PC-3 (cell line): ENCODE data around the gene BRIP1. TPM values are rescaled to one million over a fixed set of nuclear protein-coding genes. Genes with fewer than 3 reads are reported as not detected.

Source experiments
- ATAC-seq: fragments of 200-7000 bp; cut with Tn5 transposase; 2 replicates; pipeline ENCODE4 v1.9.1; 2020; ENCODE audit warnings: mild to moderate bottlenecking, moderate library complexity
- BruUV-seq: library from RNA; stranded (reverse); fragments of 400-500 nt; replicated peaks from 2 replicates; lab custom pipeline; 2021; lab: Mats Ljungman, UMichigan
- CTCF ChIA-PET: fragments of 300-600 bp; sonication (Branson Sonifier 250); formaldehyde crosslinking; loops from one replicate; lab custom pipeline; 2022; ENCODE audit warnings: antibody characterized with exemption; lab: Charles Lee
- POLR2A ChIA-PET: fragments of 300-600 bp; sonication (Branson Sonifier 250); formaldehyde crosslinking; loops from one replicate; lab custom pipeline; 2022; ENCODE audit warnings: antibody characterized with exemption; ENCODE audit not compliant: unreplicated experiment; lab: Charles Lee
- DNase-seq: peaks from one replicate; pipeline ENCODE4 v3.0.0-alpha.2; 2015
- H2AFZ ChIP-seq: fragments of 300-600 bp; sonication (generic); 2 replicates; pipeline ENCODE4 v1.6.0; 2016; ENCODE audit warnings: antibody characterized with exemption, low read length
- H3F3A ChIP-seq: fragments of 300-600 bp; sonication (generic); one replicate; pipeline ENCODE4 v1.6.0; 2017; ENCODE audit warnings: antibody characterized with exemption, low read length, control low read depth, mild to moderate bottlenecking; ENCODE audit not compliant: unreplicated experiment
- H3K27ac ChIP-seq: fragments of 300-600 bp; sonication (generic); 2 replicates; pipeline ENCODE4 v1.5.1; 2016; ENCODE audit warnings: mild to moderate bottlenecking, low read length
- H3K27me3 ChIP-seq: fragments of 300-600 bp; sonication (generic); 2 replicates; pipeline ENCODE4 v1.6.1; 2016; ENCODE audit warnings: low read length, mixed read lengths
- H3K36me3 ChIP-seq: fragments of 300-600 bp; sonication (generic); 2 replicates; pipeline ENCODE4 v1.6.1; 2016; ENCODE audit warnings: low read depth, mixed run types, low read length, mixed read lengths
- H3K4me1 ChIP-seq: fragments of 300-600 bp; sonication (generic); 2 replicates; pipeline ENCODE4 v1.5.1; 2016; ENCODE audit warnings: low read length; ENCODE audit not compliant: insufficient read depth
- H3K4me2 ChIP-seq: fragments of 300-600 bp; sonication (generic); 2 replicates; pipeline ENCODE4 v1.6.0; 2016; ENCODE audit warnings: low read length
- H3K4me3 ChIP-seq: fragments of 300-600 bp; sonication (generic); 2 replicates; pipeline ENCODE4 v1.5.1; 2016; ENCODE audit warnings: mild to moderate bottlenecking, low read length, mixed read lengths
- H3K79me2 ChIP-seq: fragments of 300-600 bp; sonication (generic); 2 replicates; pipeline ENCODE4 v1.6.1; 2017; ENCODE audit warnings: low read length, mixed read lengths
- H3K9ac ChIP-seq: fragments of 300-600 bp; sonication (generic); 2 replicates; pipeline ENCODE4 v1.6.0; 2016; ENCODE audit warnings: mild to moderate bottlenecking, low read length
- H3K9me2 ChIP-seq: fragments of 300-600 bp; sonication (generic); replicated peaks from 2 replicates; pipeline ENCODE4 v1.6.1; 2016; ENCODE audit warnings: mixed run types, low read length, mixed read lengths
- H3K9me3 ChIP-seq: fragments of 300-600 bp; sonication (generic); 2 replicates; pipeline ENCODE4 v1.6.1; 2016; ENCODE audit warnings: low read length, mixed read lengths
- H4K20me1 ChIP-seq: fragments of 300-600 bp; sonication (generic); 2 replicates; pipeline ENCODE4 v1.6.1; 2016; ENCODE audit warnings: low read length, mixed read lengths
- EZH2 ChIP-seq: fragments of 300-600 bp; sonication (generic); IDR thresholded peaks from one replicate; pipeline ENCODE4 v1.6.1; 2017; ENCODE audit warnings: antibody characterized with exemption, mild to moderate bottlenecking, low read length; ENCODE audit not compliant: unreplicated experiment
- EZH2phosphoT487 ChIP-seq: fragments of 300-600 bp; sonication (generic); IDR thresholded peaks from 2 replicates; pipeline ENCODE4 v1.6.1; 2018; ENCODE audit warnings: mild to moderate bottlenecking, antibody characterized with exemption, low read length, borderline replicate concordance
- intact Hi-C: fragments of 100-400 bp; cut with micrococcal nuclease; formaldehyde crosslinking; loops from 2 replicates; pipeline ENCODE4 v1.9.0; 2023
- total RNA-seq: library from RNA; depleted of rRNA; stranded (reverse); fragments of >200 nt; gene quantifications from 2 replicates; pipeline ENCODE4 v1.2.3, GENCODE V29; 2014
- TF ChIP-seq, protein P1 (sequence below): fragments of 300-600 bp; sonication (generic); conservative IDR thresholded peaks from 2 replicates; pipeline ENCODE4 v1.5.1; 2017; ENCODE audit warnings: antibody characterized with exemption, low read depth, mild to moderate bottlenecking, low read length

The BRIP1 gene
- total RNA-seq, 1 experiment from 2014 or later = 21.1 TPM

DNA sequence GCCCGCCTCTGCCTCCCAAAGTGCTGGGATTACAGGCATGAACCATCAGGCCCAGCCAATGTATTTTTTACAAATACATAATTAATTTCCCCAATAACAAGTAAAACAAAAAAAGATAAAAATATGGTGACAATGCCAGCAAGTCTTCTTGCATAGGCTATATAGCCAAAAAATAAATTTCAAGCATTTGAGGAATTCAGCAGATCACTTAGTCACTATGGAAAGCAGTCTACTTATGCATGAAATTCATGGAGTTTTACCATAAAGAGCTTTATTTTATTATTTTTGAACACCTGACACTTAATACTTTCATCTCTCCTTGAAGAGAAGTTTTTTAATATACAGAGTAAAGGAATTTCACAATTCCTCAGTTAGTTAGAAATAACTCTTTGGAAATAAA lies 56.4 kb downstream of the BRIP1 start:
- Histone ChIP-seq H3K79me2 (no peaks in the 10 kb centered on the region), H3K27ac (no peak overlapping the region), H3K9me2 (no peaks in the 10 kb centered on the region), H2AFZ (no peak overlapping the region), H4K20me1 (no peaks in the 10 kb centered on the region), H3K27me3 (no peaks in the 10 kb centered on the region), H3K4me3 (no peak overlapping the region), H3K9me3 (no peaks in the 10 kb centered on the region), H3K4me2 (no peak overlapping the region), H3K9ac (no peak overlapping the region), H3K4me1 (peaks cover 29% of the 10 kb centered on the region), H3K36me3 (peaks cover 15% of the 10 kb centered on the region; the same call in 1 of the 2 replicates), H3F3A (no peaks in the 10 kb centered on the region)
- POLR2A ChIA-PET = no interaction called here
- no peak for ATAC-seq
- intact Hi-C loops = no loop called here
- CTCF ChIA-PET = no interaction called here
- BruUV-seq = no TSS peak
- DNase-seq = no peak
- TF ChIP-seq, protein P1, sequence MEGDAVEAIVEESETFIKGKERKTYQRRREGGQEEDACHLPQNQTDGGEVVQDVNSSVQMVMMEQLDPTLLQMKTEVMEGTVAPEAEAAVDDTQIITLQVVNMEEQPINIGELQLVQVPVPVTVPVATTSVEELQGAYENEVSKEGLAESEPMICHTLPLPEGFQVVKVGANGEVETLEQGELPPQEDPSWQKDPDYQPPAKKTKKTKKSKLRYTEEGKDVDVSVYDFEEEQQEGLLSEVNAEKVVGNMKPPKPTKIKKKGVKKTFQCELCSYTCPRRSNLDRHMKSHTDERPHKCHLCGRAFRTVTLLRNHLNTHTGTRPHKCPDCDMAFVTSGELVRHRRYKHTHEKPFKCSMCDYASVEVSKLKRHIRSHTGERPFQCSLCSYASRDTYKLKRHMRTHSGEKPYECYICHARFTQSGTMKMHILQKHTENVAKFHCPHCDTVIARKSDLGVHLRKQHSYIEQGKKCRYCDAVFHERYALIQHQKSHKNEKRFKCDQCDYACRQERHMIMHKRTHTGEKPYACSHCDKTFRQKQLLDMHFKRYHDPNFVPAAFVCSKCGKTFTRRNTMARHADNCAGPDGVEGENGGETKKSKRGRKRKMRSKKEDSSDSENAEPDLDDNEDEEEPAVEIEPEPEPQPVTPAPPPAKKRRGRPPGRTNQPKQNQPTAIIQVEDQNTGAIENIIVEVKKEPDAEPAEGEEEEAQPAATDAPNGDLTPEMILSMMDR = no peak

DNA sequence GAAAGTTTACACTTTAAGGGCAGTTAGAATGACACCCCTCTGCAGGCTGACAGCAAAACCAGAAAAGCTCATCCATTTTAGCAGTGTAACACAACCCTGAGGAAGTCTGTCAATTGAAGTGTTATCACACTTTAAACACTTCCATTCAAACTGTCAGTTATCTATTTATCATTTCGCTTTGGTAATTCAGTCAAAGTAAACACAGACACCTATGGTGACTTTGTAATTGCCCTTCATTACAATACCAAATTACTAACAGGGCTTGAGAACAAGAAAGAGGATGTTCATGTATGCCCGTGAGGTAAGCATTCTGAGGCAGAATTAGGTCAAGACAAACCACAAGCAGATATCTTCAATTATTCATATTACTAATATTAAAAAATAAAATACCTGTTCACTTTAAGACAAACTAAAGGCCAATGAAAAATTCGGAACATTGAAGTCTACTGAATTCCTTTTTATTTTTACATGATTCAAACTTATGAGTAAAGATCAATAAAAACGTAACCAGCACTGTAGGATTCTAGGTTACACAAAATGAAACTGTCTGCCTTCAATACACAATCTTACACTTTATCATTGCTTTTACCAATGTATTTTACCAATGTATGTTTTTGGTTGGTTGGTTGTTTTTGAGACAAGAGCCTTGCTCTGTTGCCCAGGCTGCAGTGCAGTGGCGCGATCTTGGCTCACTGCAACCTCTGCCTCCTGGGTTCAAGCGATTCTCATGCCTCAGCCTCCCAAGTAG lies 57.1 kb downstream of the BRIP1 start:
- Histone ChIP-seq H3K9ac (no peak overlapping the region), H3K79me2 (no peaks in the 10 kb centered on the region), H3K4me1 (peaks cover 29% of the 10 kb centered on the region), H3K9me2 (no peaks in the 10 kb centered on the region), H3K27me3 (no peaks in the 10 kb centered on the region), H3K36me3 (peaks cover 22% of the 10 kb centered on the region; the same call in 1 of the 2 replicates), H3K27ac (no peak overlapping the region), H4K20me1 (no peaks in the 10 kb centered on the region), H2AFZ (no peak overlapping the region), H3K4me2 (0 out of 2 replicates have a peak overlapping the region, but pooled peaks have one; percentile 3), H3K4me3 (no peak overlapping the region), H3F3A (no peaks in the 10 kb centered on the region), H3K9me3 (no peaks in the 10 kb centered on the region)
- intact Hi-C loops = no loop called here
- DNase-seq (no peak), ATAC-seq (no peak)
- no peak for TF ChIP-seq EZH2
- no peak for TF ChIP-seq EZH2phosphoT487
- no TSS peak for BruUV-seq
- ChIA-PET CTCF (no interaction called here), POLR2A (no interaction called here)

DNA sequence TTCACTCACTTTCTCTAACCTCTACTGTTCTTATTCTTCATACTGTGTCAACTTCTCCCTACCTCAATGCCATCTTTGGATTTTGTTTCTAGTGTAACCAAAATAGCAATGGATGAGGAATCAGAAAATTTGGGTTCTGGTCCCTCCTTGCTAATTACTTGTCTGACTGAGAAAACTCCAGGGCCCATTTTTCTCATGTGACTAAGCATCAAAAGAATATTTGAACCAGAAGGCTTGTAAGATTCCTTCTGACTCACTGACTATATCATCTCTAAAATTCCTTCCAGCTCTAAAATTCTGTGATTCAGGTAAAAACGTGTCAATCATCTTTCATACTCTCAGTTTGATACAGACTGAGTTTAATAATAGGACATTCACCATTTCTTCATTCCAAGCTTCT lies 57.9 kb downstream of the BRIP1 start:
- ChIA-PET POLR2A (interaction anchor here (0.5 to 0.7 kb wide), 2 partner anchors 17 to 93 kb away, joined by 4 to 5 read pairs; no protein-coding TSS in a partner anchor), CTCF (no interaction called here)
- ATAC-seq (peak; percentile 56), DNase-seq (peak; percentile 86)
- Histone ChIP-seq H3F3A (no peaks in the 10 kb centered on the region), H3K4me3 (no peak overlapping the region), H3K27me3 (no peaks in the 10 kb centered on the region), H3K9me3 (no peaks in the 10 kb centered on the region), H3K27ac (no peak overlapping the region), H3K79me2 (no peaks in the 10 kb centered on the region), H2AFZ (no peak overlapping the region), H3K4me2 (no peak overlapping the region), H3K9ac (no peak overlapping the region), H3K4me1 (peaks cover 23% of the 10 kb centered on the region), H4K20me1 (no peaks in the 10 kb centered on the region), H3K9me2 (no peaks in the 10 kb centered on the region), H3K36me3 (peaks cover 23% of the 10 kb centered on the region; the same call in 1 of the 2 replicates)
- no TSS peak for BruUV-seq
- no peak for TF ChIP-seq EZH2
- TF ChIP-seq, protein P1 = no peak
- TF ChIP-seq EZH2phosphoT487 = no peak
- intact Hi-C loops = no loop called here
